Measurements from ENCODE around the gene TBC1D21.

Gene TBC1D21, protein sequence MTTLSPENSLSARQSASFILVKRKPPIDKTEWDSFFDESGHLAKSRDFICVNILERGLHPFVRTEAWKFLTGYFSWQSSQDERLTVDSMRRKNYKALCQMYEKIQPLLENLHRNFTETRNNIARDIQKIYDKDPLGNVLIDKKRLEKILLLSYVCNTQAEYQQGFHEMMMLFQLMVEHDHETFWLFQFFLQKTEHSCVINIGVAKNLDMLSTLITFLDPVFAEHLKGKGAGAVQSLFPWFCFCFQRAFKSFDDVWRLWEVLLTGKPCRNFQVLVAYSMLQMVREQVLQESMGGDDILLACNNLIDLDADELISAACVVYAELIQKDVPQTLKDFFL

DNA sequence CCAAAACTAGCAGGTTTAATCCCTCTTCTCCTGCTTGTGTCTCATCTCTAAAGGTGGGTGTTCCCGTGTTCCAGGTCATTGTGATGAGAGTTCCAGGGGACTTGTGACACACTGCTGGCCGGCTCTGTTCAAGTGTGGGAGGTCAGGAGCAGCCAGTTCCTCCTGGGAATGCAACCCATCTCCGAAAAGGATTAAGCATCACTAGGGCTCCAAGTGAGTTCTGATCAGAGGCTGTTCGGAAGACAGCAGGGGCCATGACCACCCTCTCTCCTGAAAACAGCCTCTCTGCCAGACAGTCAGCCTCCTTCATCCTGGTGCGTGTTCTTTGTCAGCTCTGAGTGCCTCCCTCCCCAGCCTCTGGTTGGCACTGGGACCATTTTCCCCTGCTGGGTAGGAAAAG, at the start of gene TBC1D21:
Gene TBC1D21, plus strand, starts transcription at position 109 of the 400 bp plus-strand sequence. Its CDS starts 146 bp downstream, at position 255.
- ATAC-seq (replicated peaks) = no peak
- DNase-seq = no peak
- Mint-ChIP-seq H3K27me3 (peaks cover 53 to 62% of the 10 kb centered on the region in 2 donors), H3K27ac (no peak within 1 kb of the TSS), H3K4me3 (no peak within 1 kb of the TSS), H3K9me3 (no peaks in the 10 kb centered on the region), H3K4me1 (no peaks in the 10 kb centered on the region), H3K36me3 (no peaks in the 10 kb centered on the region)

- ATAC-seq (replicated peaks) = no peak
- DNase-seq = no peak
- Mint-ChIP-seq H3K4me3 (no peak overlapping the region), H3K9me3 (no peaks in the 10 kb centered on the region), H3K27ac (no peak overlapping the region), H3K4me1 (no peaks in the 10 kb centered on the region), H3K36me3 (no peaks in the 10 kb centered on the region), H3K27me3 (peaks cover 10 to 30% of the 10 kb centered on the region in 2 donors)
These were observed 46.6 kb upstream of the TBC1D21 start for GRCh38 chr15:73826711-73827251.

- Mint-ChIP-seq H3K4me3 (no peak overlapping the region), H3K36me3 (no peaks in the 10 kb centered on the region), H3K4me1 (no peaks in the 10 kb centered on the region), H3K9me3 (no peaks in the 10 kb centered on the region), H3K27ac (no peak overlapping the region), H3K27me3 (peaks cover 20 to 42% of the 10 kb centered on the region in 2 donors)
- no peak for DNase-seq
- no peak for ATAC-seq (replicated peaks)
These were observed 43.8 kb upstream of the TBC1D21 start for GRCh38 chr15:73829523-73829922.

- Mint-ChIP-seq H3K4me1 (no peaks in the 10 kb centered on the region), H3K27me3 (peaks cover 28 to 52% of the 10 kb centered on the region in 2 donors), H3K27ac (no peak overlapping the region), H3K9me3 (no peaks in the 10 kb centered on the region), H3K36me3 (no peaks in the 10 kb centered on the region), H3K4me3 (no peak overlapping the region)
- DNase-seq (no peak), ATAC-seq (replicated peaks) (no peak)
These were observed 40.7 kb upstream of the TBC1D21 start for GRCh38 chr15:73832657-73833056.

DNA sequence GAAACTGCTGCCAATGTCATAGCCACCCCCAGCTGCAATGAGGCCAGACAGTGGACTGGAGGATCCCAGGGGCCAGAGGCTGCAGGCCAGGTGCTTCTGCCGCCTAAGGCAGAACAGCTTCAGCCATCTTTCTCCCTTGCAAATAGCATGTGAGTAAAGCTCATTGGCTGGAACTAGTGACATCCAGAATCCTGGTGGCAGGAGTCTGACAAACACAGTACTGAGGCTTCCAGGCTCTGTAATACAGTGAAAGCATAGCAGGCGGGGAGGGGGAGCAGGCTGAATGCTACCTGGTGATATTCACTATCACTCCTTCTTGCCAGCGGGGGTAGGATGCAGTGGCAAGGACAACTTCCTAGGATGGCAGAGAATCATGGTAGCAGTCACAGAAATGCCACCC, 36.5 kb upstream of the TBC1D21 start:
- Mint-ChIP-seq H3K9me3 (no peaks in the 10 kb centered on the region), H3K27ac (no peak overlapping the region), H3K4me1 (no peaks in the 10 kb centered on the region), H3K4me3 (no peak overlapping the region), H3K27me3 (peaks cover 22 to 51% of the 10 kb centered on the region in 2 donors), H3K36me3 (no peaks in the 10 kb centered on the region)
- ATAC-seq (replicated peaks) (no peak), DNase-seq (no peak)

GRCh38 chr15:73838831-73839426, 34.4 kb upstream of the TBC1D21 start:
- Mint-ChIP-seq H3K4me1 (no peaks in the 10 kb centered on the region), H3K27ac (no peak overlapping the region), H3K36me3 (no peaks in the 10 kb centered on the region), H3K4me3 (no peak overlapping the region), H3K27me3 (peaks cover 16 to 43% of the 10 kb centered on the region in 2 donors), H3K9me3 (peaks cover 0 to 3% of the 10 kb centered on the region in 2 donors)
- DNase-seq = no peak
- no peak for ATAC-seq (replicated peaks)

- H3K4me1 Mint-ChIP-seq = no peaks in the 10 kb centered on the region
- no peaks in the 10 kb centered on the region for H3K36me3 Mint-ChIP-seq
- ATAC-seq (replicated peaks) = no peak
- no peak for DNase-seq
- H3K27me3 Mint-ChIP-seq = peaks cover 16 to 43% of the 10 kb centered on the region in 2 donors
- no peak overlapping the region for H3K4me3 Mint-ChIP-seq
- H3K27ac Mint-ChIP-seq = no peak overlapping the region
- H3K9me3 Mint-ChIP-seq = peaks cover 0 to 3% of the 10 kb centered on the region in 2 donors
These were observed 33.5 kb upstream of the TBC1D21 start for GRCh38 chr15:73839699-73840377.

DNA sequence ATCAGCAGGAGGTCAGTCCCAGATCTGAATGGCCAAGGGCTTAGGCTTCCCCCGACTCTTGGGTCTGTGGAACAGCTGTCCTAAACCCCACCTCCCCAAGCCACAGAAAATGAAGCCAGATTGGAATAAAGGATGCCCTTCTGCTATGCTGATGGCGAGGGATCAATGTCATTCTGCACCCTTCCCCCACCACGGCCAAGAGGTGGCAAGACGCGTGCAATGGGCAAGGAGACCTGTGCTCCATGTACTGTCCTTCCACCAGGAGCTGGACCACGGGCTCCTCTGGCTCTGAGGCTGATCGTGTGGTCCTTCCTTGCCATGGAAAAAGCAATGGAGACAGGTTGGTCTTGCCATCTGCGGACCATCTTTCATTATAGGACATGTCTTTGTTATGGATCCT, 32.6 kb upstream of the TBC1D21 start:
- H3K27me3 Mint-ChIP-seq = peaks cover 9 to 35% of the 10 kb centered on the region in 2 donors
- no peaks in the 10 kb centered on the region for H3K36me3 Mint-ChIP-seq
- no peak overlapping the region for H3K4me3 Mint-ChIP-seq
- DNase-seq (no peak), ATAC-seq (replicated peaks) (no peak)
- no peaks in the 10 kb centered on the region for H3K4me1 Mint-ChIP-seq
- H3K9me3 Mint-ChIP-seq = peaks cover 0 to 3% of the 10 kb centered on the region in 2 donors
- H3K27ac Mint-ChIP-seq = no peak overlapping the region

- H3K9me3 Mint-ChIP-seq = peaks cover 0 to 3% of the 10 kb centered on the region in 2 donors
- no peaks in the 10 kb centered on the region for H3K36me3 Mint-ChIP-seq
- H3K4me3 Mint-ChIP-seq = no peak overlapping the region
- no peaks in the 10 kb centered on the region for H3K4me1 Mint-ChIP-seq
- H3K27me3 Mint-ChIP-seq = peaks cover 5 to 28% of the 10 kb centered on the region in 2 donors
- H3K27ac Mint-ChIP-seq = no peak overlapping the region
- ATAC-seq (replicated peaks) = no peak
- no peak for DNase-seq
These were observed 31.3 kb upstream of the TBC1D21 start for GRCh38 chr15:73841756-73842725.

GRCh38 chr15:73843787-73844186, 29.6 kb upstream of the TBC1D21 start:
- H3K4me3 Mint-ChIP-seq = no peak overlapping the region
- no peaks in the 10 kb centered on the region for H3K4me1 Mint-ChIP-seq
- no peaks in the 10 kb centered on the region for H3K36me3 Mint-ChIP-seq
- H3K27me3 Mint-ChIP-seq = peaks cover 9 to 28% of the 10 kb centered on the region in 2 donors
- H3K27ac Mint-ChIP-seq = no peak overlapping the region
- DNase-seq = no peak
- ATAC-seq (replicated peaks) = no peak
- peaks cover 0 to 3% of the 10 kb centered on the region in 2 donors for H3K9me3 Mint-ChIP-seq

DNA sequence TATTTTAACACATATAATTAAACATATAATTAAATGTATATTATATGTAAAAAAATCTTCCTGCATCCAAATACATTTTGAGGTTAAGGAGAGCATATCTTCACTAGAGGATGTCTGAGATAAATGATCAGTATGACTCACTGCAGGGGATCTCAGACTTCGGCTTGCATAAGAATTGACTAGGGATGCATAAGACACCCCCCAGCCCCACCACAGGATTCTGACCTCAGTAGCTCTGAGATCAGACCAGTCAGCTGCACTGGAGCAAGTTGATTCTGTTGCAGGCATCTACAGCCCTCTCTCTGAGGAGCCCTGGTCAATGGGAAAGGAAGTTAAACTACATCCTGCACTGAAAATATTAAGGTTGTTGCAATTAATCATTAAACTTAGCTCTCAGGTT, 29.0 kb upstream of the TBC1D21 start:
- no peak for ATAC-seq (replicated peaks)
- no peak overlapping the region for H3K27ac Mint-ChIP-seq
- no peaks in the 10 kb centered on the region for H3K36me3 Mint-ChIP-seq
- no peaks in the 10 kb centered on the region for H3K4me1 Mint-ChIP-seq
- peaks cover 0 to 3% of the 10 kb centered on the region in 2 donors for H3K9me3 Mint-ChIP-seq
- DNase-seq = no peak
- H3K27me3 Mint-ChIP-seq = peaks cover 9 to 22% of the 10 kb centered on the region in 2 donors
- no peak overlapping the region for H3K4me3 Mint-ChIP-seq

DNA sequence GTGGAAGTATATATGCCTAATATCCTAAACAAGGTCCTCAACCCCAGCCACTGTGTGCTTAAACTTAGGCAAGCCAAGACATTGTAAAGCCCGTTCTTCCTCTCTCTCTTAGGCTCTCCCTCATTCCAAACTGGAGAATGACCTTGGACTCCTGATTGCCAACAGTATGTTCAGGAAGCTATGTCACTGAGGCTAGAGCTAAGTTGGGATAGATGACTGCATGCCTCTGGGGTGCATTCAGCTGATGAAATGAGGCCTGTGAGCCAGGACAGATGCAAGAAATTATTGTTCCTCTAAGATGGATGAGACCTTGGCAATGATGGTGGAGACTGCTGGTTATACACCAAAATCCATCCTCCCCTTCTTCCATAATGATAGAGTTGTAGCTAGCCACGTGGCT, 27.9 kb upstream of the TBC1D21 start:
- Mint-ChIP-seq H3K27ac (no peak overlapping the region), H3K4me3 (no peak overlapping the region), H3K36me3 (no peaks in the 10 kb centered on the region), H3K27me3 (peaks cover 11 to 19% of the 10 kb centered on the region in 2 donors), H3K9me3 (peaks cover 0 to 3% of the 10 kb centered on the region in 2 donors), H3K4me1 (no peaks in the 10 kb centered on the region)
- ATAC-seq (replicated peaks) (no peak), DNase-seq (no peak)

DNA sequence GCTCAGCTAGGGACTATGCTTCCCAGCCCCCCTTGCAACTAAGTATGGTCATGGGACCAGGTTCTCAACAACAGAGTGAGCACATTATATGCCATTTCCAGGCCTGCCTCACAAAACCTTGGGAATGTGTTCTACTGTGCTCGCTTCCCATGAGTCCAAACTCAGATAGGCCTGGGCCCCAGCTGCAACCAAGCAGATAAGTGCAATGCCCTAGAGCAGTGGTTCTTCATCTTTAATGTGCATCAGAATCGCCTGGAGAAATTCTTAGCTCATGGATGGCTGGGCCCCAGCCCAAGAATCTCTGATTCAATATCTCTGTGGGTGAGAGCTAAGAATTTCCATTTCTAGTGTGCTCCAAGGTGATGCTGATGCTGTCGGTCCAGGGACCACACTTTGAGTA, 27.5 kb upstream of the TBC1D21 start:
- Mint-ChIP-seq H3K36me3 (no peaks in the 10 kb centered on the region), H3K27ac (no peak overlapping the region), H3K9me3 (peaks cover 0 to 3% of the 10 kb centered on the region in 2 donors), H3K4me1 (no peaks in the 10 kb centered on the region), H3K27me3 (peaks cover 13 to 19% of the 10 kb centered on the region in 2 donors), H3K4me3 (no peak overlapping the region)
- ATAC-seq (replicated peaks) = no peak
- DNase-seq = no peak

All from stimulated activated naive B cell treated with anti-CD40 and anti-IgM and Interleukin-4, amounts not matched to agents 10 μg/mL and 1 μg/mL and 100 μg/mL, for 72 hours (primary cell).